ENCODE measurements around the gene KIAA1217. TPM values are rescaled to one million over a fixed set of nuclear protein-coding genes. Genes with fewer than 3 reads are reported as not detected.

KIAA1217 gene
- total RNA-seq, 4 donors from 2014 or later: 46.9 to 108 (median 61.5) TPM

GRCh38 chr10:24433705-24434104 is 224.8 kb downstream of the KIAA1217 start:
- H3K27ac ChIP-seq: no peak overlapping the region
- no peaks in the 10 kb centered on the region for H3K36me3 ChIP-seq
- H3K4me1 ChIP-seq: no peaks in the 10 kb centered on the region
- no peak overlapping the region for H3K4me3 ChIP-seq
- no peaks in the 10 kb centered on the region for H3K9me3 ChIP-seq
- no peak for DNase-seq
- no peaks in the 10 kb centered on the region for H3K27me3 ChIP-seq
- no peak for TF ChIP-seq CTCF (IDR thresholded peaks at IDR 0.05)
- no peak for TF ChIP-seq POLR2A (IDR thresholded peaks at IDR 0.05)

- no peaks in the 10 kb centered on the region for H3K9me3 ChIP-seq
Observed at GRCh38 chr10:24434961-24435360, 226.0 kb downstream of the KIAA1217 start.

GRCh38 chr10:24435374-24435773 is 226.4 kb downstream of the KIAA1217 start:
- no peaks in the 10 kb centered on the region for H3K4me1 ChIP-seq
- no peaks in the 10 kb centered on the region for H3K27me3 ChIP-seq
- H3K27ac ChIP-seq: no peak overlapping the region
- no peak overlapping the region for H3K4me3 ChIP-seq
- DNase-seq: no peak
- TF ChIP-seq CTCF (IDR thresholded peaks at IDR 0.05): no peak
- H3K36me3 ChIP-seq: no peaks in the 10 kb centered on the region
- H3K9me3 ChIP-seq: no peaks in the 10 kb centered on the region

More at GRCh38 chr10:24434961-24435360, 226.0 kb downstream of the KIAA1217 start:
- Histone ChIP-seq H3K36me3 (no peaks in the 10 kb centered on the region), H3K27ac (no peak overlapping the region), H3K4me1 (no peaks in the 10 kb centered on the region), H3K27me3 (no peaks in the 10 kb centered on the region), H3K4me3 (no peak overlapping the region)
- DNase-seq: no peak
- TF ChIP-seq POLR2A (IDR thresholded peaks at IDR 0.05) (no peak), CTCF (IDR thresholded peaks at IDR 0.05) (no peak)

GRCh38 chr10:24437302-24437701 is 228.4 kb downstream of the KIAA1217 start:
- Histone ChIP-seq H3K4me1 (no peaks in the 10 kb centered on the region), H3K4me3 (no peak overlapping the region), H3K9me3 (no peaks in the 10 kb centered on the region), H3K27me3 (no peaks in the 10 kb centered on the region), H3K27ac (no peak overlapping the region), H3K36me3 (no peaks in the 10 kb centered on the region)
- no peak for DNase-seq
- TF ChIP-seq CTCF (IDR thresholded peaks at IDR 0.05): no peak
- no peak for TF ChIP-seq POLR2A (IDR thresholded peaks at IDR 0.05)

GRCh38 chr10:24438800-24439199 is 229.9 kb downstream of the KIAA1217 start:
- Histone ChIP-seq H3K9me3 (no peaks in the 10 kb centered on the region), H3K4me3 (no peak overlapping the region), H3K27ac (no peak overlapping the region), H3K27me3 (no peaks in the 10 kb centered on the region), H3K36me3 (no peaks in the 10 kb centered on the region), H3K4me1 (no peaks in the 10 kb centered on the region)
- TF ChIP-seq POLR2A (IDR thresholded peaks at IDR 0.05) (no peak), CTCF (IDR thresholded peaks at IDR 0.05) (no peak)
- no peak for DNase-seq

GRCh38 chr10:24439935-24440334 is 231.0 kb downstream of the KIAA1217 start:
- Histone ChIP-seq H3K27me3 (no peaks in the 10 kb centered on the region), H3K9me3 (no peaks in the 10 kb centered on the region), H3K4me1 (no peaks in the 10 kb centered on the region), H3K4me3 (no peak overlapping the region), H3K36me3 (no peaks in the 10 kb centered on the region), H3K27ac (no peak overlapping the region)
- DNase-seq: no peak
- no peak for TF ChIP-seq POLR2A (IDR thresholded peaks at IDR 0.05)
- no peak for TF ChIP-seq CTCF (IDR thresholded peaks at IDR 0.05)
